Activated CD8-positive, alpha-beta T cell treated with anti-CD3 and anti-CD28 coated beads, Interleukin-2, amount 10 ng/mL, durations not matched to agents 7 days and 5 days (primary cell): Measurements from ENCODE around the gene ACVR1. TPM values are rescaled to one million over a fixed set of nuclear protein-coding genes. Genes with fewer than 3 reads are reported as not detected.

Experiments used
- ATAC-seq: fragments of 150-1000 bp; cut with Tn5 transposase; one replicate; pipeline ENCODE4 v1.10.0; 2021; ENCODE audit warnings: moderate library complexity
- CTCF ChIA-PET: fragments of 350-600 bp; sonication (Branson Sonifier 250); formaldehyde crosslinking; loops from one replicate; lab custom pipeline; 2021; ENCODE audit warnings: antibody characterized with exemption; lab: Charles Lee
- POLR2A ChIA-PET: fragments of 350-600 bp; sonication (Branson Sonifier 250); formaldehyde crosslinking; loops from one replicate; lab custom pipeline; 2021; ENCODE audit warnings: antibody characterized with exemption; lab: Charles Lee
- DNase-seq: peaks from one replicate; pipeline ENCODE4 v3.0.0-alpha.2; 2020
- H3K27ac Mint-ChIP-seq: one replicate; pipeline ENCODE4 v1.8.0; 2021; ENCODE audit warnings: mild to moderate bottlenecking, mixed read lengths
- H3K27me3 Mint-ChIP-seq: one replicate; pipeline ENCODE4 v1.8.0; 2021; ENCODE audit warnings: low read depth, mixed read lengths
- H3K36me3 Mint-ChIP-seq: one replicate; pipeline ENCODE4 v1.8.0; 2021; ENCODE audit warnings: low read depth, mixed read lengths
- H3K4me1 Mint-ChIP-seq: one replicate; pipeline ENCODE4 v1.8.0; 2021; ENCODE audit warnings: low read depth, mixed read lengths
- H3K4me3 Mint-ChIP-seq: one replicate; pipeline ENCODE4 v1.8.0; 2021; ENCODE audit warnings: mild to moderate bottlenecking, mixed read lengths
- H3K9me3 Mint-ChIP-seq: one replicate; pipeline ENCODE4 v1.8.0; 2022; ENCODE audit warnings: mixed read lengths; ENCODE audit not compliant: insufficient read depth
- total RNA-seq, 2 experiments: library from RNA; stranded (reverse); gene quantifications; one replicate each; pipeline ENCODE4 v1.2.3, GENCODE V29; 2021

ACVR1 gene
- total RNA-seq, 2 experiments from 2014 or later: 10.7 to 13.6 TPM

GRCh38 chr2:157849591-157849990 lies 26.5 kb downstream of the ACVR1 start:
- ChIA-PET CTCF (interaction anchor here (0.9 kb wide), 1 partner anchor 158 kb away, joined by 3 read pairs; no protein-coding TSS in a partner anchor), POLR2A (no interaction called here)
- H3K36me3 Mint-ChIP-seq: peaks cover 17% of the 10 kb centered on the region
- peaks cover 5% of the 10 kb centered on the region for H3K4me1 Mint-ChIP-seq
- H3K27me3 Mint-ChIP-seq: no peaks in the 10 kb centered on the region
- ATAC-seq (no peak), DNase-seq (no peak)
- no peak overlapping the region for H3K4me3 Mint-ChIP-seq
- no peaks in the 10 kb centered on the region for H3K9me3 Mint-ChIP-seq
- H3K27ac Mint-ChIP-seq: no peak overlapping the region

GRCh38 chr2:157848213-157848612 lies 27.9 kb downstream of the ACVR1 start:
- Mint-ChIP-seq H3K27me3 (no peaks in the 10 kb centered on the region), H3K9me3 (no peaks in the 10 kb centered on the region), H3K36me3 (peaks cover 20% of the 10 kb centered on the region), H3K4me1 (peaks cover 7% of the 10 kb centered on the region), H3K27ac (no peak overlapping the region), H3K4me3 (no peak overlapping the region)
- no peak for DNase-seq
- ChIA-PET POLR2A (no interaction called here), CTCF (no interaction called here)
- ATAC-seq: no peak

GRCh38 chr2:157845081-157845480 lies 31.0 kb downstream of the ACVR1 start:
- CTCF ChIA-PET: interaction anchor here (1.4 kb wide), 1 partner anchor 59 kb away, joined by 3 read pairs; no protein-coding TSS in a partner anchor
- H3K27ac Mint-ChIP-seq: no peak overlapping the region
- no peak overlapping the region for H3K4me3 Mint-ChIP-seq
- DNase-seq (no peak), ATAC-seq (no peak)
- H3K9me3 Mint-ChIP-seq: no peaks in the 10 kb centered on the region
- no peaks in the 10 kb centered on the region for H3K27me3 Mint-ChIP-seq
- peaks cover 17% of the 10 kb centered on the region for H3K36me3 Mint-ChIP-seq
- POLR2A ChIA-PET: no interaction called here
- peaks cover 7% of the 10 kb centered on the region for H3K4me1 Mint-ChIP-seq

DNA sequence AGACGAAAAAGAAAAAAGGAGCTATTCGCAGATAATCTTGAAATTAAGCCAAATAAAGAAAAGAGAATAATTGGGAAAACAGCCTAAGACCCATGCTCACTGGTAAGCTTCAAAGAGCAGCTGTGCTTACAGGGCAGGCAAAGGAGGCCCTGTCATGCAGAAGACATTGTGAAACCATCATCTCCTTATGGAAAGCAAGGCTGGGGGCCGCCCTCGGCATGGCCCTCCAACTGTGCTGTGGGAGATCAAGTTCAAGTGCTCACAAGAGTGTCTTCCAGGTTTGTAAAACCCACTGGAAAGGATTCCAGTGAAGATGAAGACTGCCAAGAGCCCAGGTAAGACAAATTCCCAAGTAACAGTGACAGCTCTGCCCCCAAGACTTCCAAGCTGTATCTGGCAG lies 32.2 kb downstream of the ACVR1 start:
- Mint-ChIP-seq H3K36me3 (peaks cover 14% of the 10 kb centered on the region), H3K9me3 (no peaks in the 10 kb centered on the region), H3K27me3 (no peaks in the 10 kb centered on the region), H3K4me1 (peaks cover 1% of the 10 kb centered on the region), H3K4me3 (no peak overlapping the region), H3K27ac (no peak overlapping the region)
- CTCF ChIA-PET: interaction anchor here (1.4 kb wide), 1 partner anchor 58 kb away, joined by 3 read pairs; no protein-coding TSS in a partner anchor
- DNase-seq (no peak), ATAC-seq (no peak)
- POLR2A ChIA-PET: no interaction called here

GRCh38 chr2:157843081-157843480 lies 33.0 kb downstream of the ACVR1 start:
- H3K36me3 Mint-ChIP-seq: peaks cover 11% of the 10 kb centered on the region
- CTCF ChIA-PET: no interaction called here

DNA sequence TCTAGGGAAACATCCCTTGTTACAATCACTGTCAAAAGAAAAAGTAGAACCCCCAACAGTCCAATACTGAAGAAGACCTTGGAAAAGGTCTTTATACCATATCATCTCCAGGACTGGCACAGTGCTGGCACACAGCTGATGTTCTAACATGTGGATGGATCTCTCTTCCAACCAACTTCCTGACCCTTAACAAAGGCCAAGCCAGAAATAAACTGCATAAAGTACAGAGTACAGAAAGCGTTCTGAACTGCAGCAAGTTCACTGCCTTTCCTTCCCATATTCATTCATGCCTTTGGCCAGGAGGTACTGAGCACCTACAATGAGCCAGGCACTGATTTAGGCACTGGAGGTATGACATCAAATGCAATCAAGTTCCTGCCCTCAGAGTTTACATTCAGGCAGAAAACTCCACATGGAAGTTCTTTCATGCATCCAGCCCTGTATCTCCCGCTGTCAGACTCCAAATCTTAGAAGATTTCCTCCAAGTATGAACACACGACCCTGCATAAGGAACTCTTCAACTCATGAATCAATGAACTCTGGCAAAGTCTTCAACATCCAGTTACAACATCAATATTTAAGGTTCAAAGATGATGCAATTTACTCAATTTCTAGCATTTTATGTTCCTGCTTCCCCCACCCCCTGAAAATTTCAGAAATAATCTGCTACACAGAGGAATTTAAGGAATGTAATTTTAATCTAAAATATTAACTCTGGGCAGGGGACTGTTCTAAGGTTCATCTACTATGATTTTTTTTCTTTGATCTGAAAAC lies 33.8 kb downstream of the ACVR1 start:
- CTCF ChIA-PET: no interaction called here
- Mint-ChIP-seq H3K4me3 (no peak overlapping the region), H3K27ac (no peak overlapping the region), H3K9me3 (no peaks in the 10 kb centered on the region), H3K36me3 (peaks cover 8% of the 10 kb centered on the region), H3K4me1 (peaks cover 15% of the 10 kb centered on the region), H3K27me3 (no peaks in the 10 kb centered on the region)
- ATAC-seq (no peak), DNase-seq (no peak)
- POLR2A ChIA-PET: no interaction called here

More at GRCh38 chr2:157843081-157843480, 33.0 kb downstream of the ACVR1 start:
- no peaks in the 10 kb centered on the region for H3K27me3 Mint-ChIP-seq
- no peak overlapping the region for H3K27ac Mint-ChIP-seq
- POLR2A ChIA-PET: no interaction called here
- no peak overlapping the region for H3K4me3 Mint-ChIP-seq
- ATAC-seq (no peak), DNase-seq (no peak)
- no peaks in the 10 kb centered on the region for H3K9me3 Mint-ChIP-seq
- H3K4me1 Mint-ChIP-seq: peaks cover 9% of the 10 kb centered on the region

DNA sequence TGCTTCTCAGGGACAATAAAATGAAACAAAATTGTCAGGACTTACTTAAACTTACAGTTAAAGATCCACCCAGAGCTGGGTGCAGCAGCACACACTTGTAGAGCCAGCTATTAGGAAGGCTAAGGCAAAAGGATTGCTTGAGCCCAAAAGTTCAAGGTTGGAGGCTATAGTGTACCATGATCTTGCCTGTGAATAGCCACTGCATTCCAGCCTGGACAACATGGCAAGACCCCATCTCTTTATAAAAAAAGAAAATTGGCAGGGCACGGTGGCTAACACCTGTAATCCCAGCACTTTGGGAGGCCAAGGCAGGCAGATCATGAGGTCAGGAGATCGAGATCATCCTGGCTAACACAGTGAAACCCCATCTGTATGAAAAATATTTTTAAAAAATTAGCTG lies 34.6 kb downstream of the ACVR1 start:
- CTCF ChIA-PET: no interaction called here
- Mint-ChIP-seq H3K4me3 (no peak overlapping the region), H3K36me3 (peaks cover 11% of the 10 kb centered on the region), H3K9me3 (no peaks in the 10 kb centered on the region), H3K27me3 (no peaks in the 10 kb centered on the region), H3K27ac (no peak overlapping the region), H3K4me1 (peaks cover 22% of the 10 kb centered on the region)
- no peak for DNase-seq
- POLR2A ChIA-PET: no interaction called here
- ATAC-seq: no peak

GRCh38 chr2:157840568-157841156 lies 35.5 kb downstream of the ACVR1 start:
- Mint-ChIP-seq H3K9me3 (no peaks in the 10 kb centered on the region), H3K27ac (no peak overlapping the region), H3K4me1 (peaks cover 25% of the 10 kb centered on the region), H3K27me3 (no peaks in the 10 kb centered on the region), H3K36me3 (peaks cover 10% of the 10 kb centered on the region), H3K4me3 (no peak overlapping the region)
- DNase-seq: no peak
- POLR2A ChIA-PET: no interaction called here
- ATAC-seq: no peak
- CTCF ChIA-PET: no interaction called here

GRCh38 chr2:157839822-157840221 lies 36.3 kb downstream of the ACVR1 start:
- no peak for DNase-seq
- no peak overlapping the region for H3K4me3 Mint-ChIP-seq
- peaks cover 8% of the 10 kb centered on the region for H3K36me3 Mint-ChIP-seq
- H3K27me3 Mint-ChIP-seq: no peaks in the 10 kb centered on the region
- ChIA-PET POLR2A (no interaction called here), CTCF (no interaction called here)
- no peak overlapping the region for H3K27ac Mint-ChIP-seq
- peaks cover 33% of the 10 kb centered on the region for H3K4me1 Mint-ChIP-seq
- no peak for ATAC-seq
- H3K9me3 Mint-ChIP-seq: no peaks in the 10 kb centered on the region

- Mint-ChIP-seq H3K9me3 (no peaks in the 10 kb centered on the region), H3K27me3 (no peaks in the 10 kb centered on the region), H3K4me1 (peaks cover 36% of the 10 kb centered on the region), H3K4me3 (no peak overlapping the region), H3K36me3 (peaks cover 8% of the 10 kb centered on the region), H3K27ac (no peak overlapping the region)
- ATAC-seq (no peak), DNase-seq (no peak)
- ChIA-PET CTCF (no interaction called here), POLR2A (no interaction called here)
Observed at GRCh38 chr2:157839162-157839801, 36.8 kb downstream of the ACVR1 start.

- Mint-ChIP-seq H3K4me3 (no peak overlapping the region), H3K27me3 (no peaks in the 10 kb centered on the region), H3K9me3 (no peaks in the 10 kb centered on the region), H3K4me1 (peaks cover 35% of the 10 kb centered on the region), H3K27ac (peak overlapping the region; percentile 66), H3K36me3 (peaks cover 6% of the 10 kb centered on the region)
- ChIA-PET POLR2A (no interaction called here), CTCF (no interaction called here)
- DNase-seq (no peak), ATAC-seq (peak; percentile 58)
Observed at GRCh38 chr2:157838442-157839161, 37.5 kb downstream of the ACVR1 start.
